Gastroesophageal sphincter (tissue), 4 donors: ENCODE measurements around the gene LTN1. TPM values are rescaled to one million over a fixed set of nuclear protein-coding genes. Genes with fewer than 3 reads are reported as not detected.

ENCODE experiments used
- ATAC-seq: fragments of 150-250 bp; one replicate; pipeline ENCODE4 v1.9.1; 2016; ENCODE audit warnings: mild to moderate bottlenecking, moderate library complexity
- H3K27ac ChIP-seq, 4 donors: fragments of 200-600 bp; sonication (generic) in 3 of 4; 1 replicate in 3 of 4; 2 replicates in 1 of 4; pipeline ENCODE4 v1.5.1; 2016 to 2019
- H3K27me3 ChIP-seq: fragments of 200-600 bp; sonication (generic); one replicate; pipeline ENCODE4 v1.5.1; 2019
- H3K36me3 ChIP-seq, 2 donors: fragments of 200-600 bp; sonication (generic); one replicate each; pipeline ENCODE4 v1.5.1; 2019; ENCODE audit warnings: control low read depth in 1 of 2
- H3K4me1 ChIP-seq, 3 donors: fragments of 200-600 bp; sonication (generic); 1 replicate in 2 of 3; 2 replicates in 1 of 3; pipeline ENCODE4 v1.5.1; 2016 to 2019; ENCODE audit warnings: control low read depth in 2 of 3
- H3K4me3 ChIP-seq, 2 donors: fragments of 200-600 bp; sonication (generic); one replicate each; pipeline ENCODE4 v1.5.1; 2019; ENCODE audit warnings: mild to moderate bottlenecking in 1 of 2, moderate library complexity in 1 of 2
- H3K9me3 ChIP-seq, 3 donors: fragments of 200-600 bp; sonication (generic); one replicate each; pipeline ENCODE4 v1.5.1; 2017 to 2019; ENCODE audit warnings: control low read depth in 2 of 3
- CTCF ChIP-seq, 4 experiments: fragments of 200-600 bp in 2 of 4; fragments of 450-650 bp in 2 of 4; sonication (generic) in 1 of 4; IDR thresholded peaks; one replicate each; pipeline ENCODE4 v1.5.1; 2017 to 2019; ENCODE audit warnings: antibody characterized with exemption in 4 of 4, mild to moderate bottlenecking in 2 of 4, moderate library complexity in 2 of 4
- EP300 ChIP-seq: sonication (generic); formaldehyde crosslinking; IDR thresholded peaks from one replicate; pipeline ENCODE4 v1.6.1; 2017; ENCODE audit warnings: antibody characterized with exemption, mild to moderate bottlenecking
- POLR2A ChIP-seq, 2 donors: fragments of 450-650 bp; IDR thresholded peaks; one replicate each; pipeline ENCODE4 v1.6.1; 2017; ENCODE audit warnings: antibody characterized with exemption in 2 of 2, mild to moderate bottlenecking in 2 of 2, moderate library complexity in 1 of 2
- POLR2AphosphoS5 ChIP-seq: sonication (generic); formaldehyde crosslinking; IDR thresholded peaks from one replicate; pipeline ENCODE4 v1.6.1; 2017; ENCODE audit warnings: antibody characterized with exemption
- WGBS, 2 donors: methylation state at CpG; one replicate each; pipeline ENCODE4 v1.1.5; 2018; ENCODE audit warnings: low coverage in 1 of 2; 5-methylcytosine and 5-hydroxymethylcytosine counted together
- total RNA-seq, 4 donors: library from RNA; depleted of rRNA; stranded (reverse); fragments of >200 nt; gene quantifications; one replicate each; pipeline ENCODE4 v1.1.0, GENCODE V29; 2016

The LTN1 gene
- total RNA-seq, 4 donors from 2014 or later, result 22.2 to 40.6 (median 31.8) TPM

GRCh38 chr21:28927130-28927529 lies 65.5 kb downstream of the LTN1 start:
- WGBS, 2 donors, result 85 to 100% methylated on average over 1 of the region's 1 CpG
- Histone ChIP-seq H3K27ac (no peak overlapping the region), H3K9me3 (no peaks in the 10 kb centered on the region), H3K27me3 (no peaks in the 10 kb centered on the region), H3K4me3 (no peak overlapping the region), H3K36me3 (peaks cover 0 to 44% of the 10 kb centered on the region in 2 donors), H3K4me1 (peaks cover 0 to 25% (median 0%) of the 10 kb centered on the region in 3 donors)
- ATAC-seq, result no peak
- TF ChIP-seq EP300 (no peak), POLR2AphosphoS5 (no peak), CTCF (IDR thresholded peaks at IDR 0.05) (no peak), POLR2A (IDR thresholded peaks at IDR 0.05) (no peak)

- Histone ChIP-seq H3K36me3 (peaks cover 0 to 28% of the 10 kb centered on the region in 2 donors), H3K9me3 (no peaks in the 10 kb centered on the region), H3K4me1 (peaks cover 0 to 11% (median 0%) of the 10 kb centered on the region in 3 donors), H3K4me3 (no peak overlapping the region), H3K27ac (no peak overlapping the region), H3K27me3 (no peaks in the 10 kb centered on the region)
- ATAC-seq, result no peak
- TF ChIP-seq EP300 (no peak), POLR2A (IDR thresholded peaks at IDR 0.05) (no peak), POLR2AphosphoS5 (no peak), CTCF (IDR thresholded peaks at IDR 0.05) (no peak)
These were observed 69.2 kb downstream of the LTN1 start for GRCh38 chr21:28923439-28923975.

- whole genome bisulfite sequencing, 2 donors, result 87 to 90% methylated on average over 5 to 7 of the region's 7 CpGs
- Histone ChIP-seq H3K27me3 (no peaks in the 10 kb centered on the region), H3K27ac (no peak overlapping the region), H3K36me3 (peaks cover 0 to 28% of the 10 kb centered on the region in 2 donors), H3K4me1 (peaks cover 0 to 4% (median 0%) of the 10 kb centered on the region in 3 donors), H3K9me3 (no peaks in the 10 kb centered on the region), H3K4me3 (no peak overlapping the region)
- no peak for ATAC-seq
- no peak for TF ChIP-seq POLR2A (IDR thresholded peaks at IDR 0.05)
- no peak for TF ChIP-seq EP300
These were observed 70.3 kb downstream of the LTN1 start for GRCh38 chr21:28922368-28922767.

GRCh38 chr21:28916150-28916893 lies 76.4 kb downstream of the LTN1 start:
- Histone ChIP-seq H3K36me3 (no peaks in the 10 kb centered on the region), H3K4me1 (peaks cover 0 to 16% (median 3%) of the 10 kb centered on the region in 3 donors), H3K4me3 (no peak overlapping the region), H3K9me3 (no peaks in the 10 kb centered on the region), H3K27me3 (no peaks in the 10 kb centered on the region), H3K27ac (no peak overlapping the region)
- ATAC-seq, result no peak
- WGBS, 2 donors, result 78 to 83% methylated on average over 4 of the region's 4 CpGs
- no peak for TF ChIP-seq CTCF (IDR thresholded peaks at IDR 0.05)

GRCh38 chr21:28913071-28913470 lies 79.6 kb downstream of the LTN1 start:
- no peaks in the 10 kb centered on the region for H3K27me3 ChIP-seq
- no peak overlapping the region for H3K4me3 ChIP-seq
- H3K36me3 ChIP-seq, result no peaks in the 10 kb centered on the region
- ATAC-seq, result no peak
- no peak for TF ChIP-seq POLR2A (IDR thresholded peaks at IDR 0.05)
- TF ChIP-seq EP300, result no peak
- no peak for TF ChIP-seq POLR2AphosphoS5
- no peak for TF ChIP-seq CTCF (IDR thresholded peaks at IDR 0.05)
- peaks cover 0 to 21% (median 3%) of the 10 kb centered on the region in 3 donors for H3K4me1 ChIP-seq
- 87 to 95% methylated on average over 2 of the region's 2 CpGs for WGBS, 2 donors
- H3K9me3 ChIP-seq, result no peaks in the 10 kb centered on the region
- no peak overlapping the region for H3K27ac ChIP-seq
